NCI-H82 (cell line): Measurements from ENCODE around the gene PIR.
A peak's percentile ranks its signal among the peaks of the same experiment; 100 is the strongest.

Source experiments
- DNase-seq: peaks from one replicate; lab custom pipeline; 2025; lab: John Stamatoyannopoulos, UW

The PIR gene

DNA sequence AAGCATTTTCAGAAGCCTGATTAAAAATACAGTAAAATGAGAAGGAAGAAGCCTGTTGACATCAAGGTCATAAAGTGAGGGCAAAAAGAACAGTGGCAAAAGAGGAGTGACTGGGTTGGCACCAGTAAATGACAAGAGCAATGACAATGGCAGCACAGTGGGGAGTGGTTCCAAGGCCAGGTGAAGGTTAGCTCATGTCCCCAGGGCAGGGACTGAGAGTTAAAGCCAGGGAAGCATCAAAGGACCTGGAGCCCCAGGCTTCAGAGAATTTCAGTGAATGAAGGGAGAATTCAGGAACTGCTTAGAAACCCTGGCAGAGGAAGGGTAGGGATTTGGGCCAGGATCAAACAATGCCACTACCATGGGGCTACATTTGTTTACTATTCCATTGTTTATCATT lies 149.0 kb downstream of the PIR start:
- no peak for DNase-seq

GRCh38 chrX:15343075-15343476 lies 150.1 kb downstream of the PIR start:
- no peak for DNase-seq

- DNase-seq = peak; percentile 2
Measured at GRCh38 chrX:15340867-15341266, 152.3 kb downstream of the PIR start.

GRCh38 chrX:15336023-15336413 lies 157.1 kb downstream of the PIR start:
- DNase-seq = peak; percentile 31

GRCh38 chrX:15335135-15336022 lies 157.8 kb downstream of the PIR start, which contains the start of gene PIGA:
Gene PIGA (minus strand): TSS chrX:15335523. CDS start chrX:15331930, 3,593 bp downstream.
- DNase-seq = peak; percentile 98
